ENCODE measurements around the gene PSMD6.
A peak's percentile ranks its signal among the peaks of the same experiment; 100 is the strongest.

Gene PSMD6

GRCh38 chr3:64046592-64046991 lies 23.3 kb upstream of the PSMD6 start:
- no peak for DNase-seq (ENCODE audit: low read depth)

- no peak for DNase-seq (ENCODE audit: low read depth)
These were observed 19.7 kb upstream of the PSMD6 start for GRCh38 chr3:64042952-64043351.

- no peak for DNase-seq (ENCODE audit: low read depth)
These were observed 16.9 kb upstream of the PSMD6 start for GRCh38 chr3:64039981-64040733.

GRCh38 chr3:64039332-64039731 lies 16.0 kb upstream of the PSMD6 start:
- DNase-seq (ENCODE audit: low read depth) = no peak

- DNase-seq (ENCODE audit: low read depth) = no peak
These were observed 15.0 kb upstream of the PSMD6 start for GRCh38 chr3:64038253-64038767.

- no peak for DNase-seq (ENCODE audit: low read depth)
These were observed 13.8 kb upstream of the PSMD6 start for GRCh38 chr3:64037084-64037483.

GRCh38 chr3:64033069-64033468 lies 9.8 kb upstream of the PSMD6 start:
- DNase-seq (ENCODE audit: low read depth) = no peak

GRCh38 chr3:64031540-64032508 lies 8.5 kb upstream of the PSMD6 start:
- no peak for DNase-seq (ENCODE audit: low read depth)

GRCh38 chr3:64030741-64031140 lies 7.4 kb upstream of the PSMD6 start:
- DNase-seq (ENCODE audit: low read depth) = peak; percentile 40

- no peak for DNase-seq (ENCODE audit: low read depth)
These were observed 6.0 kb upstream of the PSMD6 start for GRCh38 chr3:64029287-64029686.

- DNase-seq (ENCODE audit: low read depth) = no peak
These were observed 5.5 kb upstream of the PSMD6 start for GRCh38 chr3:64028754-64029153.

- DNase-seq (ENCODE audit: low read depth) = no peak
These were observed 4.4 kb upstream of the PSMD6 start for GRCh38 chr3:64027658-64028057.

GRCh38 chr3:64026346-64026745 lies 3.1 kb upstream of the PSMD6 start:
- no peak for DNase-seq (ENCODE audit: low read depth)

GRCh38 chr3:64023861-64024223 lies 548 bp upstream of the PSMD6 start:
- DNase-seq (ENCODE audit: low read depth) = no peak

GRCh38 chr3:64022451-64023186 lies 675 bp downstream of the PSMD6 start:
- no peak for DNase-seq (ENCODE audit: low read depth)

GRCh38 chr3:64021922-64022321 lies 1.4 kb downstream of the PSMD6 start:
- no peak for DNase-seq (ENCODE audit: low read depth)

- no peak for DNase-seq (ENCODE audit: low read depth)
These were observed 3.4 kb downstream of the PSMD6 start for GRCh38 chr3:64019879-64020278.

- DNase-seq (ENCODE audit: low read depth) = no peak
These were observed 4.0 kb downstream of the PSMD6 start for GRCh38 chr3:64019271-64019670.

GRCh38 chr3:64016941-64017620 lies 6.2 kb downstream of the PSMD6 start:
- DNase-seq (ENCODE audit: low read depth) = no peak

GRCh38 chr3:64011685-64012084 lies 11.6 kb downstream of the PSMD6 start:
- DNase-seq (ENCODE audit: low read depth) = peak; percentile 13

GRCh38 chr3:64010199-64010598 lies 13.1 kb downstream of the PSMD6 start:
- DNase-seq (ENCODE audit: low read depth) = no peak

- no peak for DNase-seq (ENCODE audit: low read depth)
These were observed 13.8 kb downstream of the PSMD6 start for GRCh38 chr3:64009528-64009927.

Data from fibroblast of the conjunctiva (primary cell).